DMS153 treated with DMSO at 0.1 percent for 48 hours (cell line): ENCODE measurements around the gene PACS2.

Experiments
- DNase-seq: peaks from one replicate; lab custom pipeline; 2025; ENCODE audit not compliant: unreplicated experiment; lab: John Stamatoyannopoulos, UW

PACS2 gene

DNA sequence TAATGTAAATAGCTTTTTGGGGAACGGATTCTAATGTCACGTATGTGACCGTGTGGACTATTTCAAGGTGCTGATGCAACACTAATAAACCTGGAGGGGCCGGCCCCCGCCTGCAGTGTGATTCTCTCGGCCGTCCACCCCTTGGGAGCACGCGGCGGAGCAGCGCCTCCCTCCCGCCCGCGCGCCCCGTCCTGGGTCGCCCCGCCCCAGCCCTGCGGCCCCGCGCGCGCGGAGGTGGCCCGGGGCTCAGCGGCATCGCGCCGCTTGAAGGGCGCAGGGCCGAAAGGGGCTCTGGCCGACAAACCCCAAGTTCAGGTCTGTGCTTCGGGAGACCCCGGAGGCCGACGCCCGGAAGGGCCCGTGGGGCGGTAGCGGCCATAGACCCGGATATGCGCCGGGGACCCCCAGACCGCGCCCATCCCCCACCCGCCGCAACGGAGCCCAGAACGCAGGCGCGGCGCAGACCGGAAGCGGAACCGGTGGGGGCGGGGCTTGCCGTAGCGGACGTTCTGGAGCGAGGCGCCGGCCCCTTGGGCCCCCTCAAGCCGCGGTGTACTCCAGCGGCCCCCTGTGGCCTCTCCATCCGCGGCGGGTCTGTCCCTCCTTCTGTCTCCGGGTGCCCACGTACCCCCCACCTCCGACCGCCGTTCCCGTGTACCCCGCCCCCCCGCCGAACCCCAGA lies 83.6 kb downstream of the PACS2 start, which contains the start of gene TEX22:
TSS of gene TEX22 (plus strand) at position 495 of the 682 bp plus-strand sequence. CDS start 803 bp downstream, outside the sequence.
- DNase-seq: no peak

- DNase-seq: no peak
Observed at GRCh38 chr14:105398726-105399465, 84.3 kb downstream of the PACS2 start.

DNA sequence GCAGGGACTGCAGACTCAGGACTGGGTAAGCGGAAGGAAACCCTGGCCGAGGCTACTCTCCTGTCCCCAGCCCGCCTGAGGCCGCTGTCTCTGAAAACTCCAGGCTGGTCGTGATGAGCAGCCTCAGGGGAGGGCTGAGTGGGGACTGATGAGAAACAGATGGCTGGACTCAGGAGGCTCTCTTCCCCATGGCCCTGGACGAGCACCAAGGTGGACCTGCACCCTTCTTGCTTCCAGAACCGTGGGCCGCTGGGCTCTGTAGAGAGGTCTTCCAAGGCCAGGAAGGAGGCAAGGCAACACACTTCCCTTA lies 84.9 kb downstream of the PACS2 start:
- no peak for DNase-seq

DNA sequence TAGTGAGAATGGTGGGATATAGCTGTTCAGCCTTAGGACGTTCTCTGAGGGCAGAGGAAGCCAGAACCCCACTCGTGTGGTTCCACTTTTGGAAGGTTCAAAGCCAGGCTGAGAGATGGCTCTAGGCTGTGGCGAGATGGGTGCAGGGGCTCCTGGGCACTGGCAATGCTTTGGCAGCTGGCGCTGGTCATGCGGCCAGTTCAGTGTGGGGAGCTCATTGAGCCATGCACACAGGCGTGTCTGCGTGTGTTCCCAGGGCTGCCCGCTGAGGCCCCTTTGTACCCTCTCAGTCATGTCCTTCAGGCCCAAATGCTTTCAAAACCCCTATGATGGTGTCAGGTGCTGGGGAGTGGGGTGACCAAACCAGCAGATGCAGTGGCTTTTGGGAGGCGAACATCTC lies 85.5 kb downstream of the PACS2 start:
- no peak for DNase-seq

GRCh38 chr14:105401699-105402098 lies 87.2 kb downstream of the PACS2 start:
- no peak for DNase-seq

DNA sequence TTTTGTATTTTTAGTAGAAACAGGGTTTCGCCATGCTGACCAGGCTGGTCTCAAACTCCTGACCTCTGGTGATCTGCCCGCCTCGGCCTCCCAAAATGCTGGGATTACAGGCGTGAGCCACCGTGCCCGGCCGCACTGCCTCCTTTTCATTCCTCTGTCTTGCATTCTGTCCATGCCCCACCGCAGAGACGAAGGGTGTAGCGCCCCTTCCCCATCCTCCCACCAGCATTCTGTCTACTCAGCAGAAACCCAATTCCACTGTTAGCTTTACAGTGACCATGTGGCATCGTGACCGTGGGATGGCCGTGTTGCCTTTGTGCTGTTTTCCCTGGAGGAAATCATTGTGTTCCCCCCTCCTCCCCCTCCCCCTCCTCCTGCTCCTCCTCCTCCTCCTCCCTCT lies 94.0 kb downstream of the PACS2 start:
- DNase-seq: no peak

DNA sequence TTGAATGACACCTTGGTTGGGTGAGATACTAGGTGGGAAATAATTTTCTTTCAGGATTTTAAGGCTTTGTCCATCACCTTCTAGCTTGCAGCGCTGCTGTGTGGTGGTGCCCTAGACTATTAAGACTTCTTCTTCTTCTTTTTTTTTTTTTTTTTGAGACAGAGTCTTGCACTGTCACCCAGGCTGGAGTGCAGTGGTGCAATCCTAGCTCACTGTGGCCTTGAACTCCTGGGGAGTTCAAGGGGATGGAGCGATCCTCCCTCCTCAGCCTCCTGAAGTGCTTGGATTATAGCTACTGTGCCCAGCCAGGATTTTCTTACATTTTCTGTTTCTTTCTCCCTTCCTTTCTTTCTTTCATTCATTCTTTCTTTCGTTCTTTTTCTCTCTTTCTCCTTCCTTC lies 94.8 kb downstream of the PACS2 start:
- DNase-seq: no peak

- DNase-seq: no peak
Observed at GRCh38 chr14:105410642-105411016, 96.1 kb downstream of the PACS2 start.

DNA sequence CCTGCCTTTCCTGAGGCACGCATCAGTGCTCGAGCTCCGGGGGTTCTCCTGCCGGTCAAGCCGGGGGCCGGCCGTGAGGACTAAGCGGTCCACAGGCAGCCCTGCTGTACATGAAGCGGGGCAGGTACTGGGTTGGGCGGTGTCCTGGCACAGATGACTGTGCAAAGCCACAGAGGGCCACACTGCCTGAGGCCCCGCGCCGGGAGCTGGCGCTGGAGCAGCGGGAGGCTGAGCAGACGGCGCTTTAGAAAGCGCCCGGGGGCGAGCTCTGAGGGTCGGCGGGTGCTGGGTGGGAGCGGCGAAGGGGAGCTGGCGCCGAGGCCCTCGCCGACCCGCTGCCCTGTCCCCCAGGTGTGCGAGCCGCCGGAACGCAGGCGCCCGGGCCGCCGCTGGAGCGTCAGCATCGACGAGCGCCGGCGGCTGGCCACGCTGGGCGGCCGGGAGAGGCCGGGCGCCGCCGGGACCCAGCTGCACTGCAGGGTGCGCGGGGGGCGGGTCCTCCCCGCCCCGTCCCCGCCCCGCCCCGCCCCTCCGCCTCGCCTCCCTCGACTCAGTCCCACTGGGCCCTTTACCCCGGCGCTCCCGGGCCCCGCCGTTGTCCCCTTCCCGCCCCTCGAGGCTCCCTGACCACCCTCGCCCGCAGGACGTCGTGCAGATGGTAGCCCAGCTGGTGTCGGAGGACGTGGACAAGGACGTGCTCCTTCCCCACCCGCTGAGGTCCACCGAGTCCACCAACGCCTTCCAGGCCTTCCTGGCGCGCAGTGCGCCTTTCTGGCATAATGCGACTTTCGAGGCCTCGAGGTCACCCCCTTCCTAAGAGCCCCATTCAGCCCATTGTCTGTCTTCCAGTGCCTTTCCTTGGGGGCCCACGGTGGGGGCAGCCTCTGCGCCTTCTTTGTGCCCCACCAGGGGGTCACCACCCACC lies 96.7 kb downstream of the PACS2 start:
- DNase-seq: no peak

DNA sequence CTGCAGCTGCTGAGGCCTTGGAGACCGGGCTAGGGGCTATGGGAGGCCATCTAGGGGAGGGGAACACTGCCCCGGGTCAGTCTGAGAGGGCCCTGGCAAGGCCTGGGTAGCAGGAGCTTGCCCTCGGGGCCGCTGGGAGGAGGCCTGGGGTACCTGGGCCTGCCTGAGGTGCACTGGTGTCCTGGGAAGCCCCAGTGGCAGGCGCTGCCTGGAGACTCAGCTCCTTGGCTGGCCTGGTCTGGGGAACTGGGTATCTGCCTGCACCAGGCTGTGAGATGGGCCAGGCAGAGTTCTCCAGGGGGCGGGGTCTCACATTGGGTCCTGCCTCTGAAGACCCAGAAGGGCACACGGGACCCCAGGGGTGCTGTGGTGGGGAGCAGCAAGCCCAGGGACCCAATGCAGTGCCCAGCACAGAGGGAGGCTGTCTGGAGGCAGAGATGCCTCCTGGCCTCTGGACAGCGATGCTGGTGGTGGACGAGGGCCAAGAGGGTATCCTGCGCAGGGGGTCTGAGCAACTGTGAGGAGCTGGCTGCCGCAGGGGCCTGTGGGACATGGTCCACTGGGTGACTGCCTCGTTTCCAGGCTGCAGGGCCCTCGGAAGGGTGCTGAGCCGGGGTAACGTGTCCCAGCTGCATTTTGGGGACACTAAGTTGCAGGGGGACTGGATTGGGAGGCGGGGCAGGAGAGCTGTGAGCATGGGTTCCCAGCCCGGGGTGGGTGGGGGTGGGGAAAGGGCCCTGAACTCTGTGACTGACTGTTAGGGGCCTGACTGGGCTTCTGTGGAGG lies 97.6 kb downstream of the PACS2 start:
- no peak for DNase-seq

DNA sequence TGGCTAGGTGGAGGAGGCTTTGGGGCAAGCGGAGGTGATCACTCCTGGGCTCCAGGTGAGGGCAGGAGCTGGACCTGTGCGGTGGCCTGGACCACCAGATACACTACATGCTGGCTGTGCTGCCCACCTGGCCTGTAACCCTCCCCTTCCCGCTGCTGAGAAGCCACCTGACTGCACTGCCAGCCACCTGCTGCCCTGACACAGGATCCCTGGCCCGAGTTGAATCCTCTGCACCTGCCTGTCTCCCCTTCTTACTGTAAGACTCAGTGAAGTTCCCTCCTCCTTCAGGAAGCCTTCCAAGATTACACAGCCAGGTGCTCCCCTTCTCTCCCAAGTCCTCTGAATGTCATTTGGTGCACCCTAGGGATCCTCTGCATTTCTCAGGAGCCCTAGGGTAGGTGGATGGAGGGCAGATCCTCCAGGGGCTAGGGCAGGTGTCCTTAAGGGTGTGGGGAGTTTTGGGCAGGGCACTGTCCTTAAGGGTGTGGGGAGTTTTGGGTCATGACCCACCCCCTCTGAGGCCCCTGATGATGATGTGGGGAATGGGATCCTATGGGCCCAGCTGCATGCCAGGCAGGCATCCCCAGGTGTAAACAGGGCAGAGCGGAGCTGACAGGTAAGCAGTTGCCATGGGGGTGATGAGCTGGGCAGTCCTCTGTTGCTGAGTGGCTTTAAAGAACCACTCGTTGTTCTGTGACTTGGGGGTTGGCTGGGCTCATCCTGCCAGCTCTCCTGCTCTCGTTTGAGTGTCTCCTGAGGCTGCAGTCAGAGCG lies 98.4 kb downstream of the PACS2 start:
- no peak for DNase-seq

DNA sequence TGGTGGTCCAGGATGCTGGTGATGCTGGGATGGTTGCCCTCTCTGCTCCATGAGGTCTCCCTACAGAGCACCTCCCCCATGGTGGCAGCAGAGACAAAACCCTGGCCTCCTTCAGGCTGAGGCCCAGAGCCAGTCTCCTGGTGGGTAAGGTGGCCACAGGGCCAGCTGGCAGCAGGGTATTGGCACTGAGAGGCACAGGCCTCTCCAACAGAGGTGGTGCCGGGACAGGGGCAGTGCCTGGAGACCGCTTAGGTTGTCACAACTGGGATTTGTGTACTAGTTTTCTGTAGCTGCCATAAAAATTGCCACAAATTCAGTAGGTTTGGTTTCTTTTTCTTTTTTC lies 99.0 kb downstream of the PACS2 start:
- DNase-seq: no peak

DNA sequence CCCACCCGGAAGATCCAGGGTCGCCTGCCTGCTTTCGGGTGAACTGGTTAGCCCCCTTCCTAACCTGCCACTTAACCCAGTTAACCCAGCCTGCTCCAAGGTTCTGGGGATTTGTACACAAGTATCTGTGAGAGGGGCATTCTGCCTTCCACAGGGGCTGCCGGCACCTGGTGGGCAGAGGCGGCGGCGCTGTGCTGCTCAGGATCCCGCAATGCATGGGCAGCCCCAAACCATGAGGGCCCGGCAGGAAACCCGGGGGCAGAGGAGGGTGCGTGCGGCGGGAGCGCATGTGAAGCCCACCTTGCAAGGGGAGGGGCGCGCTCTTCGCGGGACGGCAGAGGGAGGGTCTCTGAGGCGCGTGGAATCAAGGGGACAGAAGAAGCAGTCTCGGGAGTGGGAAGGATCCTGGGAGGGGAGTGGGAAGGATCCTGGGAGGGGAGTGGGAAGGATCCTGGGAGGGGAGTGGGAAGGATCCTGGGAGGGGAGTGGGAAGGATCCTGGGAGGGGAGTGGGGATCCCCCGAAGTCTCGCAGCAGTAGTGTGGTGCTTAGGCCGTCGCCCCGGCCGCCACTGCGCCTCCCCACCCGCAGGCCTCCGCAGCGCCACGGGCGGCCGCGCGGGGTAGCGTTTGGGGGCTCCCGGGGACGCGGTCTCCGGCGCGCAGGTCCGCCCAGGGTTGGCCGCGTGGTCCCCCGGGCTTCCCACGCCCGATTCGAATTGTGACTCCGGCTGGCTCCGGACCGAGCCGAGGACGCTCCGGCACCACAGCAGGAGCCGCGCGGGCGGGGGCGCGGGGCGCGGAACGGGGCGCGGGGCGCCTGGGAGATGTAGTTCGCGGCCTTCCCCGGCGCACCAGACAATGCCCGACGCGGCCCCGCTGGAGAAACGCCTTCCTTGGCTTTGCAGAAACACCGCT lies 100.2 kb downstream of the PACS2 start:
- DNase-seq: no peak

GRCh38 chr14:105415481-105416428 lies 101.2 kb downstream of the PACS2 start:
- DNase-seq: no peak

DNA sequence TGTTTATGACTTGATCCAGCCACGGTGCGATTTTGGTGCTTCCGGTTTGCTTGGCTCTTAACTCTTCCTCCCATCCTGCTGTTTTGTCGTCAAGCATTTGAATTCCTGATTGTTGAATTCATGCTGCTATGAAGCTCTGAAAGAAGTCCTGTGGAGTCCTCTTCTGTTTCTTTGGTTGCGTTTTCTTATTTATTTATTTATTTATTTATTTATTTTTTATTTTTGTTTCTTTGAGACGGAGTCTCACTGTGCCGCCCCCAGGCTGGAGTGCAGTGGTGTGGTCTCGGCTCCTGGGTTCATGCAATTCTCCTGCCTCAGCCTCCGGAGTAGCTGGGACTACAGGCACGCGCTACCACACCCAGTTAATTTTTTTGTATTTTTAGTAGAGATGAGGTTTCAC lies 102.1 kb downstream of the PACS2 start:
- DNase-seq: no peak

- no peak for DNase-seq
Observed at GRCh38 chr14:105417690-105418121, 103.2 kb downstream of the PACS2 start.

DNA sequence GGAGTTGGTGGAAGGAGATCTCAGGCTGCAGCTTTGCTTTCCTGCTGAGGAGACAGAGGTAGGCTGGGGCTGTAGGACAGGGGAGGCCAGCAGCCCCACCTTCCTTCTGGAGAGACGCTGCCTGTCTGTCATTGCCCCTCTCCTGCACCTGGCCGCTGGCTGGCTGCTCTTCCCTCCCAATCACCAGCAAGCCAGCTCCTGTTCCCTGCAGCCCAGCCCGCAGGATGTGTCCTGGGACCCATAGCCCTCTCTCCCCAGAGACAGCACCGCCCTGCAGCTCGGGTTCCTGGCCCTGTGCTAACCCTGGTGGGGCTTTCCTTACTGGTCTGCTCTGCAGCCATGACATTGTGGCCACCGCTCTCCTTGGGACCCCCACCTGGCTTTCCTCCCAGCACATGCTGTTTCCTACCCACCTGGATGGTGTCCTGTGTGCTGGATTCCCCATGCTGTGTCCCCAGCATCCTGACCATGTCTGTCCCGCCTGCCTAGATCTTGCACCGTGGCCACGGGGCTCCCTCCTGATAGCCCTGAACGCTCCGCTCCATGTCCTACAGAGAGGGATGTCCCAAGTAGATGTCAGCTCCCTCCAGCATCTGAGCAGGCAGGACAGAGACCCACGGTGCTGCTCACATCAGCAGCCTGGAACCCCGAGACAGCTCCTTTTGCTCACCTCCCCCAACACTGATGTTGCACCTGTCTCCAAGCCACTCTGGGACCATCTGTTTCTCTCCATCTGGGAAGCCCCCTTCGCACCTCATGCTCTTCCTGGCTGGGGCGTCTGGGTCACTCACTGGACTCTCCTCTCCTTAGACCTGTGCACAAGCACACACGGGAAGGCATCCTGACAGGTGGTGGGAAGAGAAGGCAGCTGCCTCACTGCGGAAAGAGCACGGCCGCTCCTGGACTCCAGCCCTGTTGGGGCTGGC lies 104.0 kb downstream of the PACS2 start:
- no peak for DNase-seq
